Activated T-helper 1 cell treated with Interleukin-2 at 50 U/mL for 16 hours (primary cell): ENCODE data around the gene CALM3.
"Not testable (repeated sequence)": the region's sequence is repeated elsewhere in the genome, so short reads cannot be mapped to it uniquely, and the experiment has no call there.

Experiments used
- DNase-seq: peaks from one replicate; pipeline ENCODE4 v3.0.0-alpha.2; 2020; ENCODE audit warnings: low read depth

The CALM3 gene

DNA sequence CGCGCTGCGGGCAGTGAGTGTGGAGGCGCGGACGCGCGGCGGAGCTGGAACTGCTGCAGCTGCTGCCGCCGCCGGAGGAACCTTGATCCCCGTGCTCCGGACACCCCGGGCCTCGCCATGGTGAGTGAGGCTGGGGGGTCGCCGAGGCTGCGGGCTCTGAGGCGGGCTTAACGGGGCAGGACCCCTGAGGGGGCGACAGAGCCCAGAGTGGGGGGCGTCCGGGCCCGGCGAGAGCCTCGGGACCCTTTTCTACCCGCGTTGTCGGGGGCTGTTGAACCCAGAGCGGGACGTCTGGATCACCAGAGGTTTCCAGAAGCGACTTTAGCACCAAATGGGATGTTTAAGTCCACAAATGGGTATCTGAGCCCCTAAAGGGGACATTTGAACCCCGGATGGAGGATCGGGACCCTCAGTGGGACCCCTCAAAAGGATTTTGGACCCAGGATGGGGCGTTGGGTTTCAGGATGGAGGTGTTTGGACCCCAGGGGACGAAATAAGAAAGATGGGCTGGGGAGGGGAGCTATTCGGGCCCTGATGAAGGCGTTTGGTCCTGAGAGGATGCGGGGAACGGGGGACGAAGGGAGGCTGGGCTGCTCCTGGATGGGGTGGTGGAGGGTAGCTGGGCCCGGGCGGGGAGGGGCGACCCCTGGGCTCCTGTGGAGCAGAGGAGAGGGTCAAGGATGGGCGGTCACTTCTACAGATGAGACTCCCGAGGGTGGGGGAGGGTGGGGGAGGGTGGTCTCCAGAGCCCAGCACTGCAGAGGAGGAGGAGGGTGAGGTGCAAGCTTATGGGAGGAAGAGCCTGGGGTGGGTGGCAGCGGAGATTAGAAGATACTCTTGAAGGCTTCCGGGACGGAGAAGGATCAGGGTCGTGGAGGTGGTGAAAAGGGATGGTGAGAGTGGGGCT is at the start of gene CALM3:
Gene CALM3, plus strand, starts transcription at position 13 of the 907 bp plus-strand sequence. Its CDS starts 105 bp downstream, at position 118.
- DNase-seq = no peak

- DNase-seq = no peak
Measured at GRCh38 chr19:46552891-46553290, 48.2 kb upstream of the CALM3 start.

DNA sequence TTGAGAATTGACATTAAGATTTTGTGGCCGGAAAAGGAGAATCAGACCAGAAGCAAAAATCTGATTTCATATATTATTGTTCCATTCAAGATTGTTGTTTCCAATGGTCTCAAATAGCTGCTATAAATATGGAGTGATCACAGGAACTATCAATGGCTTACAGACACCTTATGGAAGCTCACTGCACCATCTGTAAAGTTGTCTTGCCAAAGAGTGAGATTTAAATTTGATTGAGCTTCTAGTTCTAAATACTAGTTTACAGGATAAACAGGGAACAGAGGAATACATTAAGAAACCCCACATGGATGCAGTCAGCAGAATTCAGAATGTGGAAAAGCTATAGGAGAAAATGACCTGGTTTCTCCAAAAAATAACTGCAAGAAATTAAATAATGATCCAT is 47.0 kb upstream of the CALM3 start:
- no peak for DNase-seq

DNA sequence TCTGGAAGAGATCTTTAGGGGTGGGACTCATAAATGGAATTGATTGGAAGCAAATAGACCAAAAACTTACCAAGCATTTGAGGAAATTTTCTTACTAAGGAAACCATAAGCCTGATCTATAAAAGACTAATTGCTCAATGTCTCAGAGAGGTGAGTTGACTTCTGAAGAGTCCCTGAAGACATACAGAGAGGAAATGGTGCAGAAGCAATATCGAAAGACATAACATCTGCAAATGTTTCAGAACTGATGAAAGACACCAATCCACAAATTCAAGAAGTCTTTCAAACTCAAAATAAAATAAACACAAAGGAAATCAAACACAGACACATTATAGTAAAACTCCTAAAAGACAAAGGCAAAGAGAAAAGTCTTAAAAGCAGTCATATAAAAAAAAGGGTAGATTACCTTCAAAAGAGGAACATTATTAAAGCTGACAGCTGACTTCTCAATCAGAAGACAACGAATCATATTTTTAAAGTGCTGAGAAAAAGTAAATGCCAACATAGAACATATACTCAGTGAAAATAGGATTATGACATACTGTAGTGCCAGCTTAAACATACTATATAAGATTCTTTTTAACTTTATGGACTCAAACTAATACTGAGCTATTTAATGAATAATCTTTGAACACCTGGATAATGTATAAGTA is 45.4 kb upstream of the CALM3 start:
- no peak for DNase-seq

GRCh38 chr19:46556471-46556870 is 44.7 kb upstream of the CALM3 start:
- not testable (repeated sequence) for DNase-seq

DNA sequence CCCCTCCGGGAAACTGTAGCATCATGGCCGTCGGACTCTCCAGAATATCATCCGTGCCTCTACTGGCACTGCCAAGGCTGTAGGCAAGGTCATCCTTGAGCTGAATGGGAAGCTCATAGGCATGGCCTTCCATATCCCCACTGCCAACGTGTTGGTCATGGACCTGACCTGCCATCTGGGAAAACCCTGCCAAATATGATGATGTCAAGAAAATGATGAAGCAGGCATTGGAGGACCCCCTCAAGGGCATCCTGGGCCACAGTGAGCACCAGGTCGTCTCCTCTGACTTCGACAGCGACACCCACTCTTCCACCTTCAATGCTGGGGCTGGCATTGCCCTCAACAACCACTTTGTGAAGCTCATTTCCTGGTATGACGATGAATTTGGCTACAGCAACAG is 41.9 kb upstream of the CALM3 start:
- DNase-seq = no peak

DNA sequence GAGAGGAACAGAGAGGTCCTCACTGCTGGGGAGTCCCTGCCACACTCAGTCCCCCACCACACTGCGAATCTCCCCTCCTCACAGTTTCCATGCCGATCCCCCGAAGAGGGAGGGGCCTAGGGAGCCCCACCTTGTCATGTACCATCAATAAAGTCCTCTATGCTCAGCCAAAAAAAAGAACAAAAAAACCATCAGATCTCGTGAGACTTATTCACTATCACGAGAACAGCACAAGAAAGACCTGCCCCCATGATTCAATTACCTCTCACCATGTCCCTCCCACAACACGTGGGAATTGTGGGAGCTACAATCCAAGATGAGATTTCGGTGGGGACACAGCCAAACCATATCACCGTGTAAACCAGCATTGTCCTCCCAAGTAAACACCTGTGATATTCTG is 41.5 kb upstream of the CALM3 start:
- not testable (repeated sequence) for DNase-seq

- no peak for DNase-seq
Measured at GRCh38 chr19:46564701-46565100, 36.4 kb upstream of the CALM3 start.

DNA sequence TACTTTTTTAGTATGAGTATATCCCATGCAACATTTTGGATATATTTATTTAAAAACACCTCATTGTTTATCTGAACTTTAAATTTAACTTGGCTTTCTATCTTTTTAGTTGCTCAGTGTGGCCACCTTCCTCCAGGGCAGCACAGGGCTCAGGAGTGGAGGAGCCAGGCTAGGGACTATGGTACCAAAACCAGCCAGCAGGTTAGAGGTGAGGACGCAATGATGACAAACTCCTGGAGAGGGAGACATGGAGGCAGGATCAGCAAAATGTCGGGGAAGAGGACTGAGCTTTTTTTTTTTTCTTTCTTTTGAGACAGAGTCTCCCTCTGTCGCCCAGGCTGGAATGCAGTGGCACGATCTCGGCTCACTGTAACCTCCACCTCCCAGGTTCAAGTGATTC is 29.6 kb upstream of the CALM3 start:
- no peak for DNase-seq

GRCh38 chr19:46573679-46574498 is 27.2 kb upstream of the CALM3 start:
- no peak for DNase-seq

DNA sequence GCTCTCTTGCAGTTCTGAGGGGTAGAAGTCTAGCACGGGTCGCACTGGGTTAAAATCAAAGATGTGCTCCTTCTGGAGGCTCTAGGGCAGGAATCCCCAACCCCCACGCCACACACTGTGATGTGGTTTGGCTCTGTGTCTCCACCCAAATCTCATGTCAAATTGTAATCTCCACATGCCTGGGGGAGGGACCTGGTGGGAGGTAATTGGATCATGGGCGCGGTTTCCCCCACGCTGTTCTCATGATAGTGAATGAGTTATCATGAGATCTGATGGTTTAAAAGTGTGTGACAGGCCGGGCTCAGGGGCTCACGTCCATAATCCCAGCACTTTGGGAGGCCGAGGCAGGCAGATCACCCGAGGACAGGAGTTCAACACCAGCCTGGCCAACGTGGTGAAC is 26.6 kb upstream of the CALM3 start:
- DNase-seq = no peak

DNA sequence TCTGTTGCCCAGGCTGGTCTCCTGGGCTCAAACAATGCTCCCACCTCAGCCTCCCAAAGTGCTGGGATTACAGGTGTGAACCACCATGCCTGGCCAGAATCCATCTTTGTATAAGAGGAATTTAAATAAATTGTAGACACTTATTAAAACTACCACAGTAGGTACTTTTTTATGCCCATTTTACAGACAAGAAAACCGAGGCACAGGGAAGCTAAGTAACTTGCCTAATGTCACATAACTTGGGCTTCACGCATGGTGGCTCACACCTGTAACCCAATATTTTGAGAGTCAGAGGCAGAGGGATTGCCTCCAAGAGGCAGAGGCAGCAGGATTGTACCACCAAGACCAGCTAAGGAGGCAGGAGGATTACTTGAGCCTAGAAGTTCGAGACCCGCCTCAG is 22.7 kb upstream of the CALM3 start:
- DNase-seq = no peak

- DNase-seq = no peak
Measured at GRCh38 chr19:46579361-46579879, 21.7 kb upstream of the CALM3 start.

- no peak for DNase-seq
Measured at GRCh38 chr19:46580247-46580646, 20.9 kb upstream of the CALM3 start.

DNA sequence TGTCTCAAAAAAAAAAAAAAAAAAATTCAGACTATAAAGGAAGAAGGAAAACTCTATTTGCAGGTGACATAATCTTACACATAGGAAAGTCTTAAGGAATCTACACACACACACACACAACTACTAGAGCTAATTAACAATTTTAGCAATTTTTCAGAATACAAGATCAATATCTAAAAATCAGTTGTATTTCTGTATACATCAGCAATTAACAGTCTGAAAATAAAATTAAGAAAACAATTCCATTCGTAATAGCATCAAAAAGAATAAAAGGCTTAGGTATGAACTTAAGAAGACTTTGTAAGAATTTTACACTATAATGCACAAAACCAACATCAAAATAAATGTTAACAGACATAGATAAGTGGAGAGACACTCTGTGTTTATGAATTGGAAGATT is 15.6 kb upstream of the CALM3 start:
- DNase-seq = no peak

- no peak for DNase-seq
Measured at GRCh38 chr19:46586294-46586693, 14.8 kb upstream of the CALM3 start.

- DNase-seq = no peak
Measured at GRCh38 chr19:46587861-46588260, 13.3 kb upstream of the CALM3 start.

DNA sequence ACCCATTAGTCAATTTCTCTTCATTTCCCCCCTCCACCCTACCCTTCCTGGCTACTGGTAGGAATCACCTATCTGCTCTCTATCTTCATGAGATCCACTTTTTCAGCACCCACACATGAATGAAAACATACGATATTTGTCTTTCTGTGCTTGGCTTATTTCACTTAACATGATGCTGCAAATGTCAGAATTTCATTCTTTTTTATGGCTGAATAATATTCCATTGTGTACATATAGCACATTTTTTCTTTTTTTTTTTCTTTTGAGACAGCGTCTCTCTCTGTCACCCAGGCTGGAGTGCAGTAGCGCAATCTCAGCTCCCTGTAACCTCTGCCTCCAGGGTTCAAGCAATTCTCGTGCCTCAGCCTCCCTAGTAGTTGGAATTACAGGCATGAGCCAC is 9.9 kb upstream of the CALM3 start:
- no peak for DNase-seq

- no peak for DNase-seq
Measured at GRCh38 chr19:46591870-46592269, 9.3 kb upstream of the CALM3 start.

DNA sequence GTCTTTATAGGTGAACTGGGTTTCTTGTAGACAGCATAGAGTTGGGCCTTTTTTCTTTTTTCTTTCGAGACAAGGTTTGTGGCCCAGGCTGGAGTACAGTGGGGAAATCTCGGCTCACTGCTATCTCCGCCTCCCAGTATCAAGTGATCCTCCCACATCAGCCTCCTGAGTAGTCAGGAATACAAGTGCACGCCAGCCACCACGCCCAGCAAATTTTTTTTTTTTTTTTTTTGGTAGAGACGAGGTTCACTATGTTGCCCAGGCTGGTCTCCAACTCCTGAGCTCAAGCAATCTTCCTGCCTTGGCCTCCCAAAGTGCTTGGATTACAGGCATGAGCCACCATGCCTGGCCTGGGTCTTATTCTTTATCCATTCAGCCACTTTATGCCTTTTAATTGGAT is 5.1 kb upstream of the CALM3 start:
- DNase-seq = no peak

DNA sequence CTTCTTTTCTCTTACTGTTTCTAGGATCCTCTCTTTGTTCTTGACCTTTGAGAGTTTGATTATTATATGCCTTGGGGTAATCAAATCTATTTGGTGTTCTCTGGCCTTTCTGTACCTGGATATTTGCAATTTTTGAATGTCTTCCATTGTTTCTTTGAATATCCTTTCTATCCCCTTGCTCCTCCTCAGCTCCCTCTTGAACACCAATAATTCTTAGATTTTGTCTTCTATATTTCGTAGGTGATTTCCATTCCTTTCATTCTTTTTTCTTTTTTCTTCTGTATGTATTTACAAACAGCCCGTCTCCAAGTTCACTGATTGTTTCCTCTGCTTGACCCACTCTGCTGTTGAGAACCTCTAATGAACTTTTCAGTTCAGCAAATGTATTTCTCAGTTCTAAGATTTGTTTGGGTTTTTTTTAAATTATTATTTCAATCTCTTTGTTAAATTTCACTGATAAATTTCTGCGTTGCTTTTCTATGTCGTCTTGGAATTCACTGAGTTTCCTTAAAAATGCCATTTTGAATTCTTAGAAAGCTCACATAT is 2.7 kb upstream of the CALM3 start:
- no peak for DNase-seq

DNA sequence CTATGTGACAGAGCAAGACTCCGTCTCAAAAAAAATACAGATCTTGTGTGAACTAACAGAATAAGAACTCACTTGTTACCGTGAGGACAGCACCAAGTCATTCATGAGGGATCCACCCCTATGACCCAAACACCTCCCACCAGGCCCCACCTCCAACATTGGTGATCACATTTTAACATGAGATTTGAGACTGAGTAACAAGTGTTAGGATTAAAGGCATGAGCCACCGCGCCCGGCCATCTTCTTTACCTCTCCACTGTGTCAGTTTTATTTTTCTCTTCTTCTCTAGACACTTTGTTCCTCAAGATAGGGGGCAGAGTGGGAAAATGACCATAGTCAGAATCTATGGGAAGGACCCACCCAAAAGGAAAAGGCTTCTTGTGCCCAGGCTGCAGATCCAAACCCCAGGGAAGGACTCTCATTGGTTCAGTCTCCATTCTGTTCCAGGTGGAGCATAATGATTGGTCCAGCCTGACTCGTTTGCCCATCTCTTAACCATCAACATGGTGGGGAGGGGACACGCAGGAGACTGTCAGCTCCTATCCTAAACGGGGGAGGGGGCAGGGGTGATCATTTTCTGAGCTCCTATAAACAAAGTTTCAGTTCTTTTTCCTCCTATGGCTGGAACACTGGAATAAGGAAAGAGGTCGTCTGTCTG is 1.3 kb upstream of the CALM3 start:
- no peak for DNase-seq
